ENCODE data around the gene EGF.

EGF gene

GRCh38 chr4:109912706-109913595, at the start of gene EGF:
TSS of gene EGF (plus strand) at chr4:109912883. CDS start at chr4:109913336, 453 bp downstream.
- no peaks in the 10 kb centered on the region for H4K20me1 ChIP-seq (ENCODE audit: low read depth, low read length)
- H3K4me3 ChIP-seq (ENCODE audit: insufficient read depth, low read length, poor library complexity, severe bottlenecking) = no peak within 1 kb of the TSS
- H3F3A ChIP-seq (ENCODE audit: insufficient read depth) = no peaks in the 10 kb centered on the region
- no peak within 1 kb of the TSS for H2AFZ ChIP-seq (ENCODE audit: low read depth, low read length, severe bottlenecking)
- H3K27me3 ChIP-seq (ENCODE audit: low read length) = no peaks in the 10 kb centered on the region
- no peak within 1 kb of the TSS for H3K27ac ChIP-seq (ENCODE audit: low read depth, low read length)
- no peaks in the 10 kb centered on the region for H3K9me2 ChIP-seq (replicated peaks; ENCODE audit: insufficient read depth, low read length)
- H3K79me2 ChIP-seq (ENCODE audit: insufficient read depth, low read length) = no peaks in the 10 kb centered on the region
- H3K4me2 ChIP-seq (ENCODE audit: low read depth, low read length, poor library complexity, severe bottlenecking) = no peak within 1 kb of the TSS
- no peaks in the 10 kb centered on the region for H3K9me3 ChIP-seq (ENCODE audit: insufficient read depth, low read length)
- TF ChIP-seq EZH2phosphoT487 (conservative IDR thresholded peaks at IDR 0.05; ENCODE audit: low read length) = no peak
- no peak for TF ChIP-seq CTCF (IDR thresholded peaks at IDR 0.05; ENCODE audit: insufficient read depth, low read length, poor library complexity, severe bottlenecking)
- no peaks in the 10 kb centered on the region for H3K36me3 ChIP-seq (ENCODE audit: low read length)
- H3K9ac ChIP-seq (ENCODE audit: low read length) = no peak within 1 kb of the TSS

- no peaks in the 10 kb centered on the region for H3K9me3 ChIP-seq (ENCODE audit: insufficient read depth, low read length)
- TF ChIP-seq CTCF (IDR thresholded peaks at IDR 0.05; ENCODE audit: insufficient read depth, low read length, poor library complexity, severe bottlenecking) (no peak), EZH2phosphoT487 (conservative IDR thresholded peaks at IDR 0.05; ENCODE audit: low read length) (no peak)
- no peak overlapping the region for H3K27ac ChIP-seq (ENCODE audit: low read depth, low read length)
These were observed 48.5 kb upstream of the EGF start for GRCh38 chr4:109864134-109864533.

GRCh38 chr4:109870061-109870460, 42.6 kb upstream of the EGF start:
- H3K27ac ChIP-seq (ENCODE audit: low read depth, low read length) = no peak overlapping the region
- H4K20me1 ChIP-seq (ENCODE audit: low read depth, low read length) = no peaks in the 10 kb centered on the region
- TF ChIP-seq EZH2phosphoT487 (conservative IDR thresholded peaks at IDR 0.05; ENCODE audit: low read length) = no peak
- TF ChIP-seq CTCF (IDR thresholded peaks at IDR 0.05; ENCODE audit: insufficient read depth, low read length, poor library complexity, severe bottlenecking) = no peak
- H3K4me3 ChIP-seq (ENCODE audit: insufficient read depth, low read length, poor library complexity, severe bottlenecking) = no peak overlapping the region
- H3K79me2 ChIP-seq (ENCODE audit: insufficient read depth, low read length) = no peaks in the 10 kb centered on the region
- H3K27me3 ChIP-seq (ENCODE audit: low read length) = no peaks in the 10 kb centered on the region
- H3K9me3 ChIP-seq (ENCODE audit: insufficient read depth, low read length) = no peaks in the 10 kb centered on the region
- H3K36me3 ChIP-seq (ENCODE audit: low read length) = no peaks in the 10 kb centered on the region
- H3K9ac ChIP-seq (ENCODE audit: low read length) = no peak overlapping the region
- H3K4me2 ChIP-seq (ENCODE audit: low read depth, low read length, poor library complexity, severe bottlenecking) = no peak overlapping the region
- no peaks in the 10 kb centered on the region for H3F3A ChIP-seq (ENCODE audit: insufficient read depth)
- H3K9me2 ChIP-seq (replicated peaks; ENCODE audit: insufficient read depth, low read length) = no peaks in the 10 kb centered on the region
- no peak overlapping the region for H2AFZ ChIP-seq (ENCODE audit: low read depth, low read length, severe bottlenecking)

More at GRCh38 chr4:109864134-109864533, 48.5 kb upstream of the EGF start:
- H3K79me2 ChIP-seq (ENCODE audit: insufficient read depth, low read length) = no peaks in the 10 kb centered on the region
- H2AFZ ChIP-seq (ENCODE audit: low read depth, low read length, severe bottlenecking) = no peak overlapping the region
- no peaks in the 10 kb centered on the region for H3K9me2 ChIP-seq (replicated peaks; ENCODE audit: insufficient read depth, low read length)
- H3F3A ChIP-seq (ENCODE audit: insufficient read depth) = no peaks in the 10 kb centered on the region
- no peaks in the 10 kb centered on the region for H4K20me1 ChIP-seq (ENCODE audit: low read depth, low read length)
- H3K4me3 ChIP-seq (ENCODE audit: insufficient read depth, low read length, poor library complexity, severe bottlenecking) = no peak overlapping the region
- H3K4me2 ChIP-seq (ENCODE audit: low read depth, low read length, poor library complexity, severe bottlenecking) = no peak overlapping the region
- H3K36me3 ChIP-seq (ENCODE audit: low read length) = no peaks in the 10 kb centered on the region
- no peak overlapping the region for H3K9ac ChIP-seq (ENCODE audit: low read length)
- H3K27me3 ChIP-seq (ENCODE audit: low read length) = no peaks in the 10 kb centered on the region

All from SU-DHL-6 (cell line).